Trophoblast cell (in vitro differentiated cells and primary cell): Measurements from ENCODE around the gene NHSL2.

Source experiments
- DNase-seq, 2 donors: peaks; one replicate each; pipeline ENCODE4 v3.0.0-alpha.2; 2016
- H2AFZ ChIP-seq: 2 replicates; pipeline ENCODE4 v1.6.1; 2013; ENCODE audit warnings: low read length, moderate library complexity, mild to moderate bottlenecking; ENCODE audit not compliant: insufficient read depth, poor library complexity
- H2AK5ac ChIP-seq: 2 replicates; pipeline ENCODE4 v1.6.1; 2013; ENCODE audit warnings: mild to moderate bottlenecking, low read length
- H2BK120ac ChIP-seq: 2 replicates; pipeline ENCODE4 v1.6.1; 2013; ENCODE audit warnings: low read length, mild to moderate bottlenecking, moderate library complexity; ENCODE audit not compliant: insufficient read depth, poor library complexity
- H2BK12ac ChIP-seq: 2 replicates; pipeline ENCODE4 v1.6.1; 2013; ENCODE audit warnings: mild to moderate bottlenecking, low read length, moderate library complexity
- H2BK5ac ChIP-seq: 2 replicates; pipeline ENCODE4 v1.6.1; 2013; ENCODE audit warnings: low read length, low read depth, moderate library complexity, mild to moderate bottlenecking; ENCODE audit not compliant: poor library complexity
- H3K14ac ChIP-seq: 2 replicates; pipeline ENCODE4 v1.6.1; 2013; ENCODE audit warnings: mild to moderate bottlenecking, low read length
- H3K18ac ChIP-seq: 2 replicates; pipeline ENCODE4 v1.6.1; 2013; ENCODE audit warnings: mild to moderate bottlenecking, low read length
- H3K23ac ChIP-seq: 2 replicates; pipeline ENCODE4 v1.6.1; 2013; ENCODE audit warnings: low read length
- H3K27ac ChIP-seq: 2 replicates; pipeline ENCODE4 v1.5.1; 2013; ENCODE audit warnings: low read depth, mild to moderate bottlenecking, inconsistent platforms, low read length, moderate library complexity
- H3K27me3 ChIP-seq: 2 replicates; pipeline ENCODE4 v1.6.1; 2013; ENCODE audit warnings: inconsistent platforms, mild to moderate bottlenecking, low read length, moderate library complexity; ENCODE audit not compliant: insufficient read depth
- H3K36me3 ChIP-seq, 2 experiments: 1 replicate in 1 of 2; 2 replicates in 1 of 2; pipeline ENCODE4 v1.6.1; 2013; ENCODE audit warnings: low read length in 2 of 2, mild to moderate bottlenecking in 2 of 2, moderate library complexity in 1 of 2; ENCODE audit not compliant: insufficient read depth in 2 of 2, control insufficient read depth in 1 of 2
- H3K4ac ChIP-seq: 2 replicates; pipeline ENCODE4 v1.6.1; 2013; ENCODE audit warnings: low read depth, mild to moderate bottlenecking, low read length, moderate library complexity
- H3K4me1 ChIP-seq, 2 experiments: 1 replicate in 1 of 2; 2 replicates in 1 of 2; pipeline ENCODE4 v1.6.1; 2013; ENCODE audit warnings: low read length in 2 of 2, mild to moderate bottlenecking in 2 of 2, moderate library complexity in 1 of 2; ENCODE audit not compliant: insufficient read depth in 2 of 2, control insufficient read depth in 1 of 2
- H3K4me2 ChIP-seq: 2 replicates; pipeline ENCODE4 v1.6.1; 2013; ENCODE audit warnings: inconsistent platforms, mild to moderate bottlenecking, low read length, moderate library complexity
- H3K4me3 ChIP-seq: 2 replicates; pipeline ENCODE4 v1.5.1; 2013; ENCODE audit warnings: mild to moderate bottlenecking, low read depth, low read length, inconsistent platforms
- H3K79me1 ChIP-seq: one replicate; pipeline ENCODE4 v1.6.1; 2013; ENCODE audit warnings: low read length
- H3K79me2 ChIP-seq: 2 replicates; pipeline ENCODE4 v1.6.1; 2013; ENCODE audit warnings: low read length, mild to moderate bottlenecking; ENCODE audit not compliant: control insufficient read depth, insufficient read depth, poor library complexity
- H3K9ac ChIP-seq: 2 replicates; pipeline ENCODE4 v1.6.1; 2013; ENCODE audit warnings: mild to moderate bottlenecking, low read length
- H3K9me3 ChIP-seq: 2 replicates; pipeline ENCODE4 v1.6.1; 2013; ENCODE audit warnings: low read depth, mild to moderate bottlenecking, control low read depth, inconsistent platforms, low read length; ENCODE audit not compliant: insufficient read depth
- H4K12ac ChIP-seq: 2 replicates; pipeline ENCODE4 v1.6.1; 2013; ENCODE audit warnings: low read depth, mild to moderate bottlenecking, low read length, moderate library complexity
- H4K8ac ChIP-seq: 2 replicates; pipeline ENCODE4 v1.6.1; 2013; ENCODE audit warnings: low read depth, mild to moderate bottlenecking, low read length, moderate library complexity
- H4K91ac ChIP-seq: one replicate; pipeline ENCODE4 v1.6.1; 2013; ENCODE audit warnings: low read depth, mild to moderate bottlenecking, low read length, moderate library complexity
- WGBS: extraction: QIAGEN DNeasy Blood & Tissue Kit; methylation state at CpG from one replicate; pipeline ENCODE4 v1.1.7; 2013; ENCODE audit warnings: missing lambda C conversion rate; ENCODE audit not compliant: insufficient read length, insufficient coverage; ENCODE audit errors: extremely low coverage; 5-methylcytosine and 5-hydroxymethylcytosine counted together

NHSL2 gene

GRCh38 chrX:72071213-72071612, 160.6 kb downstream of the NHSL2 start:
- no peaks in the 10 kb centered on the region for H3K79me2 ChIP-seq
- WGBS, result no CpG with 5 or more reads among the region's 2 CpGs

GRCh38 chrX:72073633-72074032, 163.0 kb downstream of the NHSL2 start:
- Histone ChIP-seq H3K4me2 (no peak overlapping the region), H3K4me1 (peaks cover 14 to 19% of the 10 kb centered on the region in 2 experiments), H3K36me3 (no peaks in the 10 kb centered on the region), H2BK120ac (no peak overlapping the region), H3K79me2 (no peaks in the 10 kb centered on the region), H3K9ac (no peak overlapping the region), H3K4ac (no peak overlapping the region), H4K8ac (no peak overlapping the region), H4K91ac (no peak overlapping the region), H2AFZ (no peak overlapping the region), H2BK12ac (no peak overlapping the region), H3K4me3 (no peak overlapping the region), H2AK5ac (no peak overlapping the region), H2BK5ac (no peak overlapping the region), H3K27me3 (no peaks in the 10 kb centered on the region), H3K27ac (no peak overlapping the region), H3K23ac (no peak overlapping the region), H3K9me3 (no peaks in the 10 kb centered on the region), H3K79me1 (peaks cover 7% of the 10 kb centered on the region), H4K12ac (no peak overlapping the region), H3K18ac (no peak overlapping the region), H3K14ac (no peak overlapping the region)
- no peak for DNase-seq
- no CpG with 5 or more reads among the region's 1 CpG for WGBS

More at GRCh38 chrX:72071213-72071612, 160.6 kb downstream of the NHSL2 start:
- H3K4me2 ChIP-seq, result no peak overlapping the region
- DNase-seq, result no peak
- H3K9ac ChIP-seq, result no peak overlapping the region
- peaks cover 4% of the 10 kb centered on the region for H3K79me1 ChIP-seq
- no peak overlapping the region for H2BK120ac ChIP-seq
- H3K4me3 ChIP-seq, result no peak overlapping the region
- no peak overlapping the region for H4K12ac ChIP-seq
- H3K23ac ChIP-seq, result no peak overlapping the region
- no peak overlapping the region for H2AK5ac ChIP-seq
- H3K4me1 ChIP-seq, result peaks cover 12% of the 10 kb centered on the region in 2 experiments
- H3K9me3 ChIP-seq, result no peaks in the 10 kb centered on the region
- H3K14ac ChIP-seq, result no peak overlapping the region
- H3K27ac ChIP-seq, result no peak overlapping the region
- no peak overlapping the region for H4K91ac ChIP-seq
- no peak overlapping the region for H2BK5ac ChIP-seq
- H2AFZ ChIP-seq, result no peak overlapping the region
- no peak overlapping the region for H3K4ac ChIP-seq
- no peaks in the 10 kb centered on the region for H3K27me3 ChIP-seq
- no peaks in the 10 kb centered on the region for H3K36me3 ChIP-seq
- no peak overlapping the region for H2BK12ac ChIP-seq
- no peak overlapping the region for H4K8ac ChIP-seq
- no peak overlapping the region for H3K18ac ChIP-seq

- no peak overlapping the region for H3K27ac ChIP-seq
- no peaks in the 10 kb centered on the region for H3K9me3 ChIP-seq
- no peak overlapping the region for H3K9ac ChIP-seq
- H2BK5ac ChIP-seq, result no peak overlapping the region
- H4K8ac ChIP-seq, result no peak overlapping the region
- DNase-seq, result no peak
- no peak overlapping the region for H3K14ac ChIP-seq
- no peaks in the 10 kb centered on the region for H3K36me3 ChIP-seq
- H3K4me3 ChIP-seq, result no peak overlapping the region
- peaks cover 2% of the 10 kb centered on the region for H3K79me2 ChIP-seq
- peaks cover 34% of the 10 kb centered on the region for H3K79me1 ChIP-seq
- H2BK120ac ChIP-seq, result no peak overlapping the region
- no peak overlapping the region for H3K18ac ChIP-seq
- H3K4me2 ChIP-seq, result no peak overlapping the region
- H3K4ac ChIP-seq, result no peak overlapping the region
- peak overlapping the region; percentile 34 for H2BK12ac ChIP-seq
- no CpG with 5 or more reads among the region's 4 CpGs for WGBS
- no peak overlapping the region for H4K91ac ChIP-seq
- no peak overlapping the region for H4K12ac ChIP-seq
- no peaks in the 10 kb centered on the region for H3K27me3 ChIP-seq
- no peak overlapping the region for H3K23ac ChIP-seq
- H3K4me1 ChIP-seq, result peaks cover 38 to 47% of the 10 kb centered on the region in 2 experiments
- no peak overlapping the region for H2AK5ac ChIP-seq
- H2AFZ ChIP-seq, result no peak overlapping the region
Observed at GRCh38 chrX:72078411-72078810, 167.8 kb downstream of the NHSL2 start.

- Histone ChIP-seq H3K4me3 (no peak overlapping the region), H4K8ac (no peak overlapping the region), H2AK5ac (no peak overlapping the region), H2BK120ac (peak overlapping the region; percentile 50), H3K27ac (peak overlapping the region; percentile 67), H2BK5ac (no peak overlapping the region), H3K9ac (no peak overlapping the region), H3K79me2 (peaks cover 2% of the 10 kb centered on the region), H3K36me3 (no peaks in the 10 kb centered on the region), H2AFZ (no peak overlapping the region), H3K9me3 (no peaks in the 10 kb centered on the region), H3K4me2 (peak overlapping the region; percentile 56), H3K18ac (peak overlapping the region; percentile 38), H3K79me1 (peaks cover 37% of the 10 kb centered on the region), H2BK12ac (no peak overlapping the region), H3K14ac (peak overlapping the region; percentile 33), H3K27me3 (no peaks in the 10 kb centered on the region), H4K91ac (peak overlapping the region; percentile 87), H3K4ac (no peak overlapping the region), H3K23ac (no peak overlapping the region), H3K4me1 (peaks cover 46 to 52% of the 10 kb centered on the region in 2 experiments), H4K12ac (no peak overlapping the region)
- no CpG with 5 or more reads among the region's 12 CpGs for WGBS
- no peak for DNase-seq
Observed at GRCh38 chrX:72079607-72080006, 169.0 kb downstream of the NHSL2 start.
